HK-2 (cell line): ENCODE data around the gene ADGRB3.
"Not testable (repeated sequence)": the region's sequence is repeated elsewhere in the genome, so short reads cannot be mapped to it uniquely, and the experiment has no call there.

ENCODE experiments used
- DNase-seq: peaks from one replicate; pipeline ENCODE4 v3.0.0-alpha.2; 2018; ENCODE audit not compliant: unreplicated experiment

ADGRB3 gene

DNA sequence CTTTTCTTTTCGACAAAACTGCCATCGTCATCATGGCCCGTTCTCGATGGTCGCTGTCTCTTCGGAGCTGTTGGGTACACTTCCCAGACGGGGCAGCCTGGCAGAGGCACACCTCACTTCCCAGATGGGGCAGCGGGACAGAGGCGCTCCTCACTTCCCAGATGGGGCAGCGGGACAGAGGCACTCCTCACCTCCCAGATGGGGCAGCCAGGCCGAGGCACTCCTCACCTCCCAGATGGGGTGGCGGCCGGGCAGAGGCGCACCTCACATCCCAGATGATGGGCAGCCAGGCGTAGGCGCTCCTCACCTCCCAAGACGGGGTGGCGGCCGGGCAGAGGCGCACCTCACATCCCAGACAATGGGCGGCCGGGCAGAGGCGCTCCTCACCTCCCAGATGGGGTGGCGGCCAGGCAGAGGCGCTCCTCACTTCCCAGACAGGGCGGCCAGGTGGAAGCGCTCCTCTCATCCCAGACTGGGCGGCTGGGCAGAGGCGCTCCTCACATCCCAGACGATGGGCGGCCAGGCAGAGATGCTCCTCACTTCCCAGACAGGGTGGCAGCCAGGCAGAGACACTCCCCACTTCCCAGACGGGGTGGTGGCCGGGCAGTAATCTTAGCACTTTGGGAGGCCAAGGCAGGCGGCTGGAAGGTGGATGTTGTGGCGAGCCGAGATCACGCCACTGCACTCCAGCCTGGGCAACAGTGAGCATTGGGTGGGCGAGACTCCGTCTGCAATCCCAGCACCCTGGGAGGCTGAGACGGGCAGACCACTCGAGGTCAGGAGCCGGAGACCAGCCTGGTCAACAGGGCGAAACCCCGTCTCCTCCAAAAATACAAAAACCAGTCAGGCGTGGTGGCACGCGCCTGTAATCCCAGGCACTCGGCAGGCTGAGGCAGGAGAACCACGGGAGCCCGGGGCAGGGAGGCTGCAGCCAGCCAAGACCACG lies 486.7 kb downstream of the ADGRB3 start:
- DNase-seq = not testable (repeated sequence)

DNA sequence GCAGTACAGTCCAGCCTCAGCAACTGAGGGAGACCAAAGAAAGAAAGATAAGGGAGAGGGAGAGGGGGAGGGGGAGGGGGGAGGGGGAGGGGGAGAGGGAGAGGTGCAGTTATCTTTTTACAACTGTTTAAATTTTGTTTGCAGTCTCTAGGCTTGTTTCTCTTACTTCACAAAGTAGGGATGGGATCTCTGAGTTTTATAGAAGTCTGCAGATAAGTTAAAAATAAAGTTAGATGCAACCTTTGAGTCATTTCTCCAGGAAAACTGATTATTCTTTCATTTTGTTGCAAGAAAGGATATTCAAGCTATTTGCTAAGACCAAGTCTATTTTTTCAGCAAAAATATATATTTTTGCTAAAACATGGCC lies 487.3 kb downstream of the ADGRB3 start:
- no peak for DNase-seq

DNA sequence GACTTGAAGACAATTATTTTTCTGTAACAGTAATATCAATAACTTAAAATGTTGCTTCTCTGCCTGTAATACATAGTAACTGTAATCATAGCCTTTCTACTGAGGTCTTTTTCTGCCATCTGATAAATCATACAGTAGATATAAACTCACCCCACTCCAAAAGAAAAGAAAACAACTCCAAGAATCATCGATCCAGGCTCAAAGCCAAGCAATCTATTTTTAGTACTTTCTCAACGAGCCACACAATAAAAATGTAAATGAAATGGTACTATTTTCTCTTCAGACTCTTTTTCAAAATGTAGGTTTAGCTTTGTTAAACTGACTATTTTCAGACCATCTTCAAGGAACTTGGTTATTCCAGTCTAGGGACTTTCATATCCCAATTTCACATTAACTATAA lies 493.3 kb downstream of the ADGRB3 start:
- no peak for DNase-seq

DNA sequence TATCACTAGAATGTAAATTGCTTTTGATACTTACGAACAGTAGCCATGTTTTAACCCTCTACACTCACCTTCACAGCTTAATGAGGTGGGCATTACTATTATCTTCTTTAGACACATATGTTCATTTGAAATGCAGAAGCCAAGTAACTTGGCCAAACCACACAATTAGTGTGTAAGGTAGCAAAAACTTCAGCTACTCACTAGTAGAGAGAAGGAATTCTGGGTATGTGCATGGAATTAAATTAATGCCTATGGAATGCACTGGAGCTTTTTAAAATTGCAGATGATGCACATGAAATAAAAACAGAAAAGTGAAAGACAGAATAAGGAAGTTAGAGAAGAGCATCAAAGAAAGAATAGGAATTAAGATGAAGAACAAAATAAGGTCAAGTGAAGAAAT lies 494.0 kb downstream of the ADGRB3 start:
- DNase-seq = no peak

DNA sequence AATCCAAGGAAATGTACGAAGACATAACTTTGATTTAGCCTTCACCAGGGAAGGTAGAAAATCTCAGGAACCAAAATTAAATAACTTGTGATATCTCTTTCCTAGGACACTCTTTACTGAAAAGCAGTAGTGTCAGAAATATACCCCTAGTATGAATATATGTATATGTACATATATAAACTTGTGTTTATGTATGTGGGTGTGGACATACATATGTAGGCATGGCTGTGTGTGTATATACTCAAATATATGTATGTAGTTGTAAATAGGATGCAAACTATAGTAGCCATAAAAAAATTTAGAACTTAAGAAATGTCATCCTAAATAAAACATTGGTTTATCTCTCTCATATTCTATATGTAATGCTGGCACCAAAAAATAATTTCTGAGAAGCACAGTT lies 500.8 kb downstream of the ADGRB3 start:
- no peak for DNase-seq

DNA sequence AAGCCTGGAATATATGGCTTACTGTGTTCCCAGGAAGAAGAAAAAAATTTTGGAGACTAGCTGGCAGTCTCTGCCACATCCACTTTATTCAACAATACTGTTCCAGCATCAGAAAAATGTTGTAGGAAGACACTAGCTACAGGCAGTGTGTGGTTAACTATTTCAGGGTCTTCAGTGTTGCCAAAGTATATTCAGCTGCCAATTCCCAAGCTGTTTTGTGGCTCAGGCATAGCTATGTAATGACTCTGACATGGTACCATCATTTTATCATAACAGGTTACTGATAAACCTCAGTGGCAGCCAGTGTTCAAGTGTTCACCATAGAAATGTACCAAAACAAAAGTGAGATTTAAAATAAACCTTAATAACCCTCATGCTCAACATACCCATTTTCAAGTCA lies 503.1 kb downstream of the ADGRB3 start:
- DNase-seq = peak; percentile 37

DNA sequence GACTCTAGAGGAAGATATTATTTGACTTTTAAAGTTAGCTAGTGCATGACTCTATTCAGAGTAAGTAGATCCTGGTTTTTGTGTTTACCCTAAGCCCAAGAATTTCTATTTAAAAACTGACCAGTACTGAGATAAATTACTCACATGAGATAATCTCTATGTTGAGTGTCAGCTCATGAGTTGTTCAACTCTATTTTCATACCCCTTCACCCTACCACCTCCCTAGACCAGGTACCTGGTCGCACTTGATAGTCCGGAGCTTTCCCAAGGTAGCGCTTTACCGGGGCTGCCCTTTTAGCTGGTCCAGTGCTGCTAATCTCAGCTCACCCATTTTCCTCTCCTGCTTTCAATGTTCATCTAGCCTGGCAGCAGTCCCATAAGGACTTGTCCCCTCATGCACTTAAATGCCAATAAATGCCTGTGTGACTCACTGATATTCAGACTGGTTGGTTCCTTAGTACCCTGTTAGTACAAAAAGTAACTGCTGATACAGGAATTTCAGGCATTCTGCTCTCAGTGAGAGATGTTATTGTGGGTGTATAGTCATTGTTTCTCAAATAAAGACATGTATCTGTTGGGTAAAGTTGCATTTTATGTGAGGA lies 503.9 kb downstream of the ADGRB3 start:
- DNase-seq = peak; percentile 46

DNA sequence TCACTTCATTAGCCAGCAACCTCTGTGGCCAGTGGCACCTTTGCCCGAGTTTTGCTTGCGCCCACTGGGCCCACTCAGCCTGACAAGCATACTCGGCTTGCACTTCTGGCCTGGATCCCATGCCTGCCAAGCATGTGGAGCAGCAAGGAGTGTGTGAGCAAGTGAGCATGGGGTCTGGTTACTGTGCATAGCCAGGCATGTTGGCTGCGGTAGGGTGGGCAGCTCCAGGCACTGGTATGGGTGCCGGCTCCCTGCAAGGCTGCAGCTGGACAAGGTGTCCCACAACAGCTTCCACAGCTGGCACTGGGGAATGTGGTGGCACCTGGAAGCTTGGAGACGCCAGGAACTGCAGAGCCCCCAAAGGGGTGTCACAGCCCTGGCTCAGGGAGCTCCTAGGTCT lies 510.0 kb downstream of the ADGRB3 start:
- DNase-seq = no peak

DNA sequence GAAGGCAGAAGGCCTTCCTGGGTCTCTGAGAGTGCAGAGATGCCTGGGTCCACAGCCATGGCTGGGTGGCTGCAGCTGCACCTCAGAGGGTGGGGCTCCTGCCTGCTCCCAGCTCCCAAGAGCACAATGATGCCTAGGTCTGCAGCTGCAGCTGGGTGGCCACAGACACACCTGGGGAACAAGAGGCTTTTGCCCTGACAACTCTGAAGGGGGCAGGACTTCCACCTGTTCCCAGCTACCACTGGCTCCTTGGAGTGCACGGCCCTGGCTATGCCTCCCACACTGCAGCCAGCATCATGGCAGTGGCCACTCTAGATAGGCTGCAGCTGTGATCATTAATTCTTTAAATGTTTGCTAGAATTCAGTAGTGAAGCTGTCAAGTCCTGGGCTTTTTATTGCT lies 511.3 kb downstream of the ADGRB3 start:
- no peak for DNase-seq

DNA sequence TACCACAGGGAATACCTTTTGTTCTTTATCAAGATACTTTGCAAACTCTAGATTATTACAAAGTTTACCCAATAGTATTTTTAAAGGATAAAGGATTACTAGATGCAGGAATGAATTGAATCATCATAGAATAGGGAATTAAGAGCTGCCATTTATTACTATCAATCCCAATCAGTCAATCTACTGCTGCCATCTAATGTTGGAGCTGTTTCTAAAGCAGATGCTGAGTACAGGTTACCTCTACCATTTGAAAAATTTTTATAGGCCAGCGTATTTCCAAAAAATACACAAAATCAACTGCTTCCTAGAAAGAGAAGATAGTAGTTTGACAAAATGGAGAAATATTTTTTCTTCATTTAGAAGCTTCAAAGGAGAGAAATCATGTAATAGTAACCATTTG lies 520.4 kb downstream of the ADGRB3 start:
- no peak for DNase-seq

DNA sequence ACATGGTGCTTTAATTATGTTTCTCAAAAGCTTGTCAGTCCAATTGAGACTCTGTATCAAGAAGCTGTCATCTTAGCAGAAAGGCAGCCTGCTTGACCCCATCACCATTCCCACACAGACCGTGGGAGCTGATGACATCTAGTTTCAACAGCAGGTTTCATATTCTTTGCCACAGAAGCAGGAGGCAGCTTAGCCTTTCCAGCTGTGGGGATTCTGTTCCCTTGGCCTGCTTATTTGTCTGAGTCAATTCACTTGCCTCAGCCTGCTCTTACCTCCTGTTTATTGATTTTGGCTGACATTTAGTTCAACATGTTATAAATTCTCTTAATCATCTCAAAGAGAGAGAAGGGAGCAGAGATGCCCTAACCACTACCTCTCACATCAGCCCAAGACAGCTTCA lies 527.7 kb downstream of the ADGRB3 start:
- no peak for DNase-seq

DNA sequence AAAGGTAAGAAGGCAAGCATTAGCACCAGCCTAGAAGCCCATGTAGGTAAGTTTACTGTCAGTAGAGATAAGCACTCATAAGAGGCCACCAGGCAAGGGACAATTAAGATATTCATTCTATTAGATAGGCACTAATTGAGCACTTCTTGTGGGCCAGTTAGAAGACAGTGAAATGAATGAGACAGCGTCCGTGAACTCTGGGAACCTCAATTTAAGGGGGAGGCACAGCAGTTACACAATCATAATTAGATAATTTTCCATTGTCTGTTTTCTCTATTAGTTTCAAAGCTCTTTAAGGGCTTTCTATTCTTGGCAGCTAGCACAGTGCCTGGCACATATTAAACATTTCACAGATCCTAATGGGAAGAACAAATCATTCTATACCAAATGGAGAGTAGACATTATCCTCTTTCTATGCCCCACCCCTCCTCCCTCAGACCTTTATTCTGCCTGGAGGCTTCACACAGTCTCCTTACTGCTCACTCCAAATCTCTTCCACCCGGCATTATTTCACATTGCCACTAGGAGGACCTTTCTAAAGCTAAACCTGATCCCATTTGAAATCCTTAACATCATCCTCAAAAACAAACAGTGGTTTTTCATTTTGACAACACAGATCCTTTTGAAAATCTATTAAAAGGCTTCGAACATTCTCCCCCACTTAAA lies 529.6 kb downstream of the ADGRB3 start:
- DNase-seq = no peak

DNA sequence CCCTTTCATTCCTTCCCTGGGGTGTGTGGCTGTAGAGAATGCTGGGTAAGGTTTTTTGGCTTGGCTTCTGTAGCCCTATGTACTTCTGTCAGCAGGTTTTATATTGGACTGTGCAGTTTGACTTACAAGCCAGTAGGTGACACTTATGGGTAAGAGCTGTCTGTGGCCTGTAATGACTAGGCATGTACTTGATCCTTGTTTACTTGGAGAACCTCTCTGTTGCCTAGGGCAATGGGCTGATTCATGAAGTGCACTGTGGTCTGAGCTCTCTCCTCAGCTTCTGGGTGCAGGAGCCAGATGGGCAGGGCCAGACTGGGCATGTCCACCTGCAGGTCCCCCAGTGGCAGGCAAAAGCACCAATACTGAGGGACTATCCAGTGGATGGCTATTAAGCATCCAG lies 544.6 kb downstream of the ADGRB3 start:
- peak; percentile 41 for DNase-seq

DNA sequence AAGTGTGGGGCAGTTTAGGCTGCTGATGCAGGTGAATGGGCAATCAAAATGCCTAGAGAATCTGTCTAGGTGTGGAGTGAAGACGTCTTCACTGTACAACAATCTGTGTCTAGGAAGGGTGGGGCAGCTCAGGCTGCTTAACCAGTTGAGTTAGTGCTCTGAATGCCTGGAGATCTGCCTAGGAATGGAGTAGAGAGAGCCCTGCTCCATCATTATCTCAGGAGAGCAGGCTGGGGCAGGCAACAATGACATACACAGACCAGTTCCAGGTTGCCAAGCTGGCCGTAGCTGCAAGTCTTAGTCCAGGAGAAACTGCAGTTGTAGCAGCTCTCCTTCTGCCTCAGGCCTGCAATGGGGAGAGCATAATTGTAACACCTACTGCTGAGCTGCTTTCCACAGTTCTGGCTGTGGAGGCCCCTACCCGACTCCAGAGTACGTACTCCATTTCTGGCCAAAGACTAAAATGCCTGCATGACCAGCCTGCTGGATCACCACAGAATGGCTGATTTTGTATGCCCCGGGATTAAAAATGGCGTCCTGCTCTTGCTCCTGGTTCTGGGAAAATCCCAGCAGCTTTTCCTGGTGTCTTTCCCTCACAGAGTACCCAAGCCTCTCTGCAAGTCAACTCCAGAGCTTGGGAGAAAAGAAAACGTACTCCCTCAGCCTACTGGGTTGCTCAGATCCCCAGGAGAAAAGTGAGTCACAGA lies 545.4 kb downstream of the ADGRB3 start:
- no peak for DNase-seq

DNA sequence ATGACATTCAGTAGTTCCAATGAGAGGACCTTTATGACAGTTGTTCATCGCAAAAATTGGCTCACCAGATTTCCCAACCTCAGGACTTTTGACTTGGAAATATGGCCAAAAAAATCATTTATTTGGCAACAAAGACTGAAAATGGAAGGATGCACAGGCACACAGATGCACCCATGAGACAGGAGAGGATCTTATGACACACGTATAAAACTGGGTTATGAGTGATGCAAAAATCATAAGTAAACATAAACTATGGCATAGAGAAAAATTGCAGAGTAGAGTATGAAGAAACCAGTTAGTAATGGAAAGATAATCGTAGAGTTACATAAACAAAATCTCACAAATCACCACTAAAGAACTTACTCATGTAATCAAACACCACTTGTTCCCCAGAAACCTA lies 546.9 kb downstream of the ADGRB3 start:
- no peak for DNase-seq

DNA sequence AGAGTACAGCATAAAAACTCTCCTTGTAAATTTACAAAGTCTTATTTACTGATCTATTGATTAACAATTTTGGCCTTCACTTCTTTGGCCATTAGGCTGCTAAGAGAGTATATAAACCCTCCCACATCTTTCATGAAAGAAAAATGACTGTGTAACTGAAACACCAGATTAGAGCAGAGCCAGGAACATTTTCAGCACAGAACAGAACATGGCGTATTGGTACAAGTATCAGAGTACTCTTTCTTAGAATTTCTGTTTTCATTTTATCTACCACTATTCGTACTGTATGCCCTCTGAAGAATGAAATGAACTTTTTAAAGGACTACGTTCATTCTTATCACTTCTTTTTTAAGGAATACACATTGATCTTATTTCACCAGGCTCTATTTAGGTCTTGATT lies 550.2 kb downstream of the ADGRB3 start:
- no peak for DNase-seq

DNA sequence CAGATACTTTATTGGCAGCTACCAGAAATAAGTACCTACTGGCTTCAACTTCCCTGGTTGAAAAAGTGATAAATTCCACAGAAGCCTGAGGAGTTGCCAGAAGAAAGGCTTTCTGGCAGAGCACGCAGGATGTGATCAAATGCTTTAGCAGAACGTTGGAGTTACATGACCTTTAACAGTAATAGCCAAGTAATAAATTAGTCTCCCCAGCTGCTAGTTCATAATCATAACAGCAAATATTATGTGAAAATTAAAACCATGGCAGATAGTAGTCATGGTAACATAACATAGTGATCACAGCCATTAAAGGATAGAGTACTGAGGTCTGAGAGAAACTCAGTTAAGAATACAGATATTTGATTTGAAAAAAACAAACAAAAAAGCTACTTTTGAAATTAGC lies 567.7 kb downstream of the ADGRB3 start:
- no peak for DNase-seq

DNA sequence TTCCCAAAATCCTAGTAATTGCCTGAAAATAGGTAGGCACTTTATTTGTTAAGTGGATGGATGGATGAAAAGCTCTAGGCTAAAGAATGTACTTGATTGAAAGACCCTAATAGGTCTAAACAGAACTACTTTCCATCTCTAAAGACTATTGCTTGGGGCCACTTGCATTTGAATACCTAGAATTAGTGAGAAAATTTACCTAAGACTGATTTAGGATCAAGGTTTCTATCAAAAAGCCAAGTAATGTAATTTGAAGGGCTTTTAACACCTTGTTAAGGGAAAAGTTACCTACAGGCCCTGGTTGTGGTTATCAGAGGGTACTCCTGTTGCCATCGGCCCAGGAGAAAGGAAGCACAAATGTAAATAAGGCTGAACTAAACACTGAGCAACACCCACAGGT lies 581.0 kb downstream of the ADGRB3 start:
- no peak for DNase-seq

DNA sequence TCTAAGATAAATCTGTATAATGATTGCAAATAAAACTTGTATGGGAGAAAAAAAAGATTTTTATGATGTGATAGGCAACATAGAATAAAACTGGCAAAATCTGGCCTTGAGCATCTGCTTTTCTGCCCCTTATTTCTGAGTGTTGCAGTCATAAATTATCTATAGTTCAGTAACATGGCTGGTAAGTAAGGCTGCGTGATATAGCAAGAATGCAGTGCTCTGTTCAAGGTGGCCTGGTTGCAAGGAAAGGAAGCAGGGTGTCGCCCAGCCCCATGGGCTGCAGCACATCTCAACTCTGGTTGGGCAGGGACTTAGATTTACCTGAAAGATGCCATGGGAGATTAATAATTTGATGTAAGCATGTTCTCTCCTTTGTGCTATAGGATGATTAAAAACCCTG lies 582.3 kb downstream of the ADGRB3 start:
- no peak for DNase-seq

DNA sequence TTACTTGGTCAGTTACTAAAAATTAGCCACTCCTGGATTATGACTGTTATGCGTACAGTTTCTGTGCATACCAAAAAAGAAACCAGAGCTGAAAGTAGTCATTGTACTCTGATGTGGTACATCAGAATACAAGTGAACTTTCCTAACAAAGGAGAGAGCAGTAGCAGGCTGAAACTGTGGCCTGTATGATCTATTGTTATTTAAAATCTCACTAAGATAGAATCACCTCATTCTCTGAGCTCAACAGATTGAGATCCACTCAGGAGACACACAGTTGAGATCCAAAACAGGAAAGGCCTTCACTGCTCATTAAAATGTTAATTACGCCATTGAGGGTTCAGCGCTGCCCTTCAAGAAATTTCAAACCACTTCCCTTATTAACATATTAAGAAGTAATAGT lies 585.3 kb downstream of the ADGRB3 start:
- DNase-seq = no peak

DNA sequence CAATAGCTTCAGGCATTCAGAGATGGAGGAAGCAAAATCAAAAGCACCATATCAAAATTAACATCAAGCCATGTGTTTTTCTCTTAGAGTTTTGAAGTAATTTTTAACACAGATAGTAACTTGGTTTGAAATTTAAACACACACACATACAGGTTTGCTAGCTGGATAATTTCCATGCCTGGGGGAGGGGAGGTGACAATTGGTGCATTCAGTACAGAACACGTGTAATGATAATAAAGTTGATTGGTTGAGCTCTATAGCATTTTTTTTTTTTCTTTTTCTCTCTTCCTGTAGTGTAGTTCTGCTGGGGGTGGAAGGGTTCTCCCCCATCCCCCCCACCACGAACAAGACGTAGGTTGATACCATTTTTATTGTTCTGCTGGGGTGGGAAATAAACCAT lies 596.9 kb downstream of the ADGRB3 start:
- no peak for DNase-seq

DNA sequence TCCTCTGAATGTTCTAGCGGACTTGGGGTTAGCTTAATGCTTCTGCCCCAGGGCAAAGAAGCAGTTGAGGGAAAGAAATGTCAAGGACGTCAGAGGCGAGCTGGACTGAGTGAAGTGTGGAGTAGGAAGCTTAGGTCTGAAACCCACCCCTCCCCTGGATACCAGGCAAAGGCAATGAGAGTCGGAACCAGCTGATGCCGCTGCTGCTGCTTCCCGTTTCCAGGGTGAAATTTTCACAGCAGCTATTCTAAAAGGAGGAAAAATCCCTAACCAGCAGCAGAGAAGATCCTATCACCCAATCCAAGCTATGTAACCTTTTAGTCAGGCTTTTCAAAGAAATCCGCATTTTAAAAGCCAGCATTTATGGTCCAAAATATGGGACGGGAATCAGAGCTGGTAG lies 597.4 kb downstream of the ADGRB3 start:
- no peak for DNase-seq
